Colonic mucosa (tissue), 4 donors: ENCODE results near the gene PRAC2. TPM values are rescaled to one million over a fixed set of nuclear protein-coding genes. Genes with fewer than 3 reads are reported as not detected.

Experiments
- DNase-seq: peaks from one replicate; pipeline ENCODE4 v3.0.0-alpha.2; 2020
- H3K27ac ChIP-seq: fragments of 200-600 bp; one replicate; pipeline ENCODE4 v1.8.0; 2021
- H3K27me3 ChIP-seq: fragments of 200-600 bp; one replicate; pipeline ENCODE4 v1.8.0; 2021
- H3K36me3 ChIP-seq: fragments of 200-600 bp; one replicate; pipeline ENCODE4 v1.8.0; 2021
- H3K4me1 ChIP-seq: fragments of 200-600 bp; one replicate; pipeline ENCODE4 v1.8.0; 2021; ENCODE audit warnings: mild to moderate bottlenecking
- H3K4me3 ChIP-seq: fragments of 200-600 bp; one replicate; pipeline ENCODE4 v1.8.0; 2021
- H3K9ac ChIP-seq, 2 donors: one replicate each; pipeline ENCODE4 v1.7.0; 2013; ENCODE audit warnings: control low read depth in 2 of 2, low read depth in 2 of 2, low read length in 2 of 2
- H3K9me3 ChIP-seq: fragments of 200-600 bp; one replicate; pipeline ENCODE4 v1.8.0; 2021
- intact Hi-C: fragments of 100-400 bp; cut with DNase I; formaldehyde crosslinking; loops from one replicate; pipeline ENCODE4 v1.14.1; 2022
- total RNA-seq, 2 donors: library from RNA; stranded (reverse); fragmentation: NEBNext Ultra II Directional in 1 of 2; extraction: Animal tissue kit (Norgen Biotek cat#: 25700) in 1 of 2; gene quantifications; one replicate each; pipeline ENCODE4 v1.2.1, GENCODE V29; 2021
- TF ChIP-seq, protein P1 (sequence below): fragments of 200-600 bp; IDR thresholded peaks from one replicate; pipeline ENCODE4 v1.8.0; 2022; ENCODE audit warnings: antibody characterized with exemption, mild to moderate bottlenecking
- donor health status: healthy.
- donor health status: DM: no; HTN: no; CAD: no.
- donor health status: DM: no; HTN: no; CAD: no.

Gene PRAC2
- total RNA-seq, 2 donors from 2014 or later, result 12.9 to 19.4 TPM

DNA sequence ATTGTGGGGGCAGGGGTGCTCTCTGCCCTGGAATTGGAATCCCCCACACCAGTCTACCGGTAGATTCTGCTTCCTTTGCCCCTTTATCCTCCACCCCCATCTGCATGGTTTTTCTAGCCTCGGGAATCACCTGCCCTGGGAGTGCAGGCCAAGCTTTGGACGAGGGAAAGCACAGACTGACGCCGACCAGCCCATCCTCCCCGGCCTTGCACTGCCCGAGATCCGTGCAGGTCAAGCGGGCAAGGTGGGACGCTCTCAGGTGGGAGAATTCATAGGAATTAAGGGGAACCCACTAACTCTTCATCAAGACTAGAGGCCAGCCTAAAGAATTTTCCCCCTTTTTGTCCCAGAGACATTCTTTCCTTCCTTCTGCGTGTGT lies 15.4 kb downstream of the PRAC2 start:
- intact Hi-C loops, result no loop called here
- TF ChIP-seq, protein P1, sequence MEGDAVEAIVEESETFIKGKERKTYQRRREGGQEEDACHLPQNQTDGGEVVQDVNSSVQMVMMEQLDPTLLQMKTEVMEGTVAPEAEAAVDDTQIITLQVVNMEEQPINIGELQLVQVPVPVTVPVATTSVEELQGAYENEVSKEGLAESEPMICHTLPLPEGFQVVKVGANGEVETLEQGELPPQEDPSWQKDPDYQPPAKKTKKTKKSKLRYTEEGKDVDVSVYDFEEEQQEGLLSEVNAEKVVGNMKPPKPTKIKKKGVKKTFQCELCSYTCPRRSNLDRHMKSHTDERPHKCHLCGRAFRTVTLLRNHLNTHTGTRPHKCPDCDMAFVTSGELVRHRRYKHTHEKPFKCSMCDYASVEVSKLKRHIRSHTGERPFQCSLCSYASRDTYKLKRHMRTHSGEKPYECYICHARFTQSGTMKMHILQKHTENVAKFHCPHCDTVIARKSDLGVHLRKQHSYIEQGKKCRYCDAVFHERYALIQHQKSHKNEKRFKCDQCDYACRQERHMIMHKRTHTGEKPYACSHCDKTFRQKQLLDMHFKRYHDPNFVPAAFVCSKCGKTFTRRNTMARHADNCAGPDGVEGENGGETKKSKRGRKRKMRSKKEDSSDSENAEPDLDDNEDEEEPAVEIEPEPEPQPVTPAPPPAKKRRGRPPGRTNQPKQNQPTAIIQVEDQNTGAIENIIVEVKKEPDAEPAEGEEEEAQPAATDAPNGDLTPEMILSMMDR, result no peak
- Histone ChIP-seq H3K27ac (no peak overlapping the region), H3K9me3 (no peaks in the 10 kb centered on the region), H3K27me3 (peaks cover 35% of the 10 kb centered on the region), H3K4me3 (no peak overlapping the region), H3K9ac (no peak overlapping the region), H3K36me3 (no peaks in the 10 kb centered on the region), H3K4me1 (no peaks in the 10 kb centered on the region)
- DNase-seq, result no peak

- peaks cover 30% of the 10 kb centered on the region for H3K27me3 ChIP-seq
- TF ChIP-seq, protein P1, result no peak
- no peaks in the 10 kb centered on the region for H3K9me3 ChIP-seq
- DNase-seq, result no peak
- no peak overlapping the region for H3K4me3 ChIP-seq
- no peaks in the 10 kb centered on the region for H3K4me1 ChIP-seq
- no peak overlapping the region for H3K27ac ChIP-seq
- intact Hi-C loops, result no loop called here
- H3K9ac ChIP-seq, result no peak overlapping the region
- H3K36me3 ChIP-seq, result no peaks in the 10 kb centered on the region
These were observed 16.0 kb downstream of the PRAC2 start for GRCh38 chr17:48738803-48739526.

GRCh38 chr17:48740537-48740936 lies 17.6 kb downstream of the PRAC2 start:
- H3K9me3 ChIP-seq, result no peaks in the 10 kb centered on the region
- H3K27ac ChIP-seq, result no peak overlapping the region
- H3K4me1 ChIP-seq, result no peaks in the 10 kb centered on the region
- no peak overlapping the region for H3K4me3 ChIP-seq
- no peaks in the 10 kb centered on the region for H3K36me3 ChIP-seq
- intact Hi-C loops, result no loop called here
- TF ChIP-seq, protein P1, result no peak
- peaks cover 25% of the 10 kb centered on the region for H3K27me3 ChIP-seq
- H3K9ac ChIP-seq, result no peak overlapping the region
- DNase-seq, result no peak

DNA sequence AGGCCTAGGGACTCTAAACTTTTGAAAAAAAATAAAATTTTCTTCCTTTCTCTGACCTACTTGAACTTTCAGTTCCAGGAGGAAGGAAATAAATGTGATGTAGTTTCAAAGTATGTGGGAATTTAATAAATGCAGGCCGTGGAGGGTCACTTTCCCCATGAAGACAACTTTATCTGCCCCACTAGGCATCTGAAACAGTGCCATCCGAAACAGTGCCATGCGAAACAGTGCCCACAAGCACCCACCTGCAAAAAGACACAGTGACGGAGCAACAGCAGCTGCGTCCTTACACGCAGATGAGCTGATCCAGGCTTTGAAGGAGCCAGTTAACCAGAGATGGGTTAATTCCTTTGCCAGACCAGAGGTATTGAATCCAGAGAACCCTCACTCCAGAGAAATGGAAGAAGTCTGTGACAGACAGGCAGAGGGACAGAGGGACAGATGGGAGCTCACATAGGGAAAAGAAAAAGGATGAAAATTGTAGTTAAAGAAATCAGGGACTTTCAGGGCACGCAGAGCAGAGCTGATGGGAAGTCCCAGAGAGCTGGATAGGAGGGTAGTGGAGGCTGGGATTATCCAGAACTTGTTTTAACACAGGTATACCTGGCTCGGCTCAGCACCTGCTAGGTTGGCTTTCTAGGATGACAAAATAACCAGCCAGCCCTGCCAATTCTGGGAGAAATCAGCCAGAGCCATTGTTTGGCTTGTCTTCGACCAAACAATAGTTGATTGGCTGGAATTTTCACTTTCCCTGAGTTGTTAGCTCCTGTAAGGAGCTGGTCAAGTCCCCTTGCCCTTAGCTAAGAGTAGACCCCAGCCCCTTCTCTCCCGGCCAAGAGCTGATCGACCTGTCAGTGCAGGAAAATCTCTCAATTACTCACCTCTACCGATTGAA lies 22.6 kb downstream of the PRAC2 start:
- Histone ChIP-seq H3K4me3 (no peak overlapping the region), H3K36me3 (no peaks in the 10 kb centered on the region), H3K9ac (no peak overlapping the region), H3K27me3 (peaks cover 43% of the 10 kb centered on the region), H3K4me1 (no peaks in the 10 kb centered on the region), H3K27ac (no peak overlapping the region), H3K9me3 (no peaks in the 10 kb centered on the region)
- intact Hi-C loops, result no loop called here
- TF ChIP-seq, protein P1, result no peak
- no peak for DNase-seq

DNA sequence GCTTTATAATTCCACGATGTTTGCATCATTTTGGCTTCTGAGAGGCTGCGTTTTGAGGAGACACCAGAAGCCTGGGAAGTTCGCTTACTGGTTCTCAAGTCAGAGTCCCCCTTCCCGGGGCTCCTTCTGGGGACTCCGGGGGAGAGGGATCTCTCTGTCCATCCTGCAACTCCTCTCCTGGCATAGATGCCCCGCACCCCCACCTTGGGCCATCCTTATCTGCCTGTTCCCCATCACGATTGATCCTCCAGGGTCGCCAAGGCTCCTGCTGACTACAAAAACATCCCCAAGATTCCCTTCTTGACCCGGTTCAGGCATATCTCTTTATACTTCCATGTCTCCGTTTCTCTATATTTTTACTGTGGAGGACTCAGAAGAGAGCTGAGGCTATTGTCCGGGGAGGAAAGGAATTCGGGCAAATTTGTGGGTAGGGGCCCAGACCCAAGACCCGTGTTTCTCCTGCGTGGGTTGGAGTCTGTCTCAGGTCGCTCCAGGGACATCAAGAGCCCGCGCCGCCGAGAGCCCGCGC lies 24.0 kb downstream of the PRAC2 start:
- DNase-seq, result no peak
- no peak overlapping the region for H3K9ac ChIP-seq

More for the DNA sequence above, 24.0 kb downstream of the PRAC2 start:
- H3K36me3 ChIP-seq, result no peaks in the 10 kb centered on the region
- no peak overlapping the region for H3K4me3 ChIP-seq
- intact Hi-C loops, result no loop called here
- H3K9me3 ChIP-seq, result no peaks in the 10 kb centered on the region
- H3K4me1 ChIP-seq, result no peaks in the 10 kb centered on the region
- H3K27ac ChIP-seq, result no peak overlapping the region
- TF ChIP-seq, protein P1, result no peak
- H3K27me3 ChIP-seq, result peaks cover 50% of the 10 kb centered on the region
